Skin of body (tissue), 2 donors: Measurements from ENCODE around the gene ATP8A2. TPM values are rescaled to one million over a fixed set of nuclear protein-coding genes. Genes with fewer than 3 reads are reported as not detected.
A peak's percentile ranks its signal among the peaks of the same experiment; 100 is the strongest.

Source experiments
- DNase-seq: peaks from one replicate; lab custom pipeline; 2025; lab: John Stamatoyannopoulos, UW
- total RNA-seq: library from RNA; depleted of rRNA; stranded (reverse); fragments of >200 nt; gene quantifications from one replicate; pipeline ENCODE4 v1.2.3, GENCODE V29; 2014

ATP8A2 gene
- total RNA-seq, 1 donor from 2014 or later = 1.1 TPM

DNA sequence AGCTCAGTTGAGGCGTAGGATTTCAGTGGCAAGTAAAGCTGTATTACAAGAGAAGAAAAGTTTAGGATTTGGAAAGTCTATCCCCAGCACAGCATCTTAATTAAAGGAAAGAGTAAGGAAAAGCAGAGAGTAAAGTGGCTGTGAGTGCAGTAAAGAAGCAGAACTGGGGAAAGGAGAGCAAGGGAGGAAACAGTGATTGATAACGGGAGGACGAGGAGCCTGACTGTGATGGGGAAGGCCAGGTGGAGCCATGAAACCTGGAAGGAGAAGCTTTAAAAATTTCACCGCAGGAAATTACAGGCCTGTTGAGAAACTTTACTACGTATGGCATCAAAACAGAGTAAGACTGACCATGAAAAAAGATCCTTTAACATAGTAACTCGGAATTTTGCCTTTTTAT is 504.5 kb downstream of the ATP8A2 start:
- DNase-seq = no peak

DNA sequence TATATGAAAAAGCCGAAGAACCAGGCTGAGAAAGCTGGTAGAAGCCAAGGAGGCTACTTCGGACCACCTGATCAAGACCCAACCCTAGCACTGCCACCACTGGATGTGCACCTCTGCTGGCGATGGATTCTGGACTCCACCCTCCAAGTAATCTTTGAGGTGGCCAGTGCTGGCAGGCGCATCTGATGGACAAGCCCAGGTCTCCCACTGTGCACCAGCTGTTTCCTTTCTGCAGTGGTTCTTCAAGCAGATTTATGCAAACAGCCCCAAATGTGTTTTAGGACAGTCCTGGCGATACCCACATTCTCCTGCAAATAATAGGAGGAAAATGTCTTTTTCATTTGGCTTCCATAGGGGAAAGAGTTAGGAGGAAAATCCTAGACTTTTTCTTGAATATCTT is 507.7 kb downstream of the ATP8A2 start:
- no peak for DNase-seq

DNA sequence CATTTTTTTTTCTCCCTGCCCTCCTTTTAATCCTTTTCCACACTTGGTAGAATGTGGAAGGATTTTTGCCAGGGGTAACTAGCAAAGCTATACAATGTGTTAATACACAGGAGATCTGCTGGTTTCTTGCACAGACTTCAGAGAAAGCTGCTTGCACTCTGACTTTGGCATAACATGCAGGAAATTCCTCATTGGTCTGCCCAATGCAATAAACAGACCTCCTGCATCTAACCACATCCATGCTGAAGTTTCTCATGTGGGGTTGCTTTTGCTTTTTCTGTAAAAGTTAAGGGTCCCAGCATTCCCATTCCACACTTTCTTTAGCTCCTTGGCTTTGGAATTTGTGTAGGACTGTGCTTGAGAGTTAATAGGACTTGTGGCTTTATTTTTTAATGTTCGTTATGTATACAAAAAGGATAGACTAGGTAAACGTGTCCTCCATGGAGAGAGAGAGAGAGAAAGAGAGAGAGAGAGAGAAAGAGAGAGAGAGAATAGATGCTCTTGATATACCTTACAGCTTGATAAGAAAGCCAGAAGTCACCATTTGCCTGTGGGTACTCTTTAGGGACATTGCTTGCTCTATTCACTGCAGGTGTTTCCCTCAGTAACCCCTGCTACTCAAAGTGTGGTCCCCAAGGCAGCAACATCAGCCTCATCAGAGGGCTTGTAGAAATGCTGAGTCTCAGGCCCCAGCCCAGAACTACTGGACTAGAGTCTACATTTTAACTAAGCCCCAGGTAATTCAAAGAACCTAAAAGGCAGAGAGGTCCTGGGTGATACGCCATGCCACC is 509.6 kb downstream of the ATP8A2 start:
- peak; percentile 5 for DNase-seq

DNA sequence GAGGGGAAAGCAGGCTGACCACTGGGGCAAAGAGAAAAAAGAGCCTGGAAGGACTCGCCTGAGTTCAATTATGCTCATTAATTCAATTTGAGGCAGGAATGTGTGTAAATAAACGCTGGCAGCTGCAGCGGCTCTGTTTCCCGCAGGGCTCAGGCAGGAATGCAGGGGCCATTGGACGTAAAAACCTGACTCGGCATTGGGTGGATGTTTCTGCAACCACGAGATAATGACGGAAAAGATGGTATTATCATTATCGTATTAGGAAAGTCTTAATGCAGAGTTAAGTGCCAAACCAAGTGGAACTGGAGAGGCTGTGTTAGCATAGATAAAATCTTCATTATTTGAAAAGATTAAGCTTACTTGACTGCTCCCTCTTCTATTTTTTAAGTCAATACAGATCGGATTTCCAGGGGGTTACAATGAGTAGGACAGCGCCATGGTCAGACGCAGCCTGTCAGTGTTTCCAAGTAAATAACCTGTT is 510.2 kb downstream of the ATP8A2 start:
- DNase-seq = no peak

DNA sequence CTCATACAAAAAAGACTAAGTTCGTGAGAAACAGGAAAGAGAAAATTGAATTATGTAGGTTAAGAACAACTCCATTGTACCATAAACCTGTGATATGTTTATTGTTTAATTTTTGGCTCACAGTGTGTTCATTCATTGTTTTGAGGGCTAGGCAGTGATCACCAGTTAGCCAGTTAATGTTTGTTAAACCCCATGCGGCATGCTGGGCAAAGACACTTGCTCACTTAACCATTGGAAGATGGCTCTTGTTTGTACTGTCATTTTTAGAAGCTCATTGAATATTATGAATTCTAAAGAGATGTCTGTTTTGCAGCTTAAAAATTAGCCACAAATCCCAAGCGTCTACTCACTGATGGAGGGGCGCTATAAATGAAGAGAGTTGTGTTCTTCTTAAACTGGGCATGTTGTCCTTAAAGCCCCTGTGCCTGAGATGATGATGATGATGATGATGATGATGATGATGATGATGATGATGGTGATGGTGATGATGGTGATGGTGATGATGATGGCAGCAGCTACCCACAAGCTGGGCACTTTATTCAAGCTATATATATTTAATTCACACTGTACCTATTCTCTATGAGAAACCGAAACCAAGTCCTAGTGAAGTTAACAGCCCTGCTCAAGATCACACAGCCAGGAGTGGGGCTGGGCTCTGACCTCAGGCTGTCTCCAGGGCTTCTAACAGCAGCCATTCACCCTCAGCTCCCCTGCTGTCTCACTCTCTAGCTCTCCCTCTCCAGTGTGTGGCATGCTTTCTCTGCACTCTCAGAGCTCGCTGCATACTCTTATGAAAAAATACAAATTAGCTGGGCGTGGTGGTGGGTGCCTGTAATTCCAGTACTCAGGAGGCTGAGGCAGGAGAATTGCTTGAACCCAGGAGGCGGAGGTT is 510.9 kb downstream of the ATP8A2 start:
- no peak for DNase-seq

DNA sequence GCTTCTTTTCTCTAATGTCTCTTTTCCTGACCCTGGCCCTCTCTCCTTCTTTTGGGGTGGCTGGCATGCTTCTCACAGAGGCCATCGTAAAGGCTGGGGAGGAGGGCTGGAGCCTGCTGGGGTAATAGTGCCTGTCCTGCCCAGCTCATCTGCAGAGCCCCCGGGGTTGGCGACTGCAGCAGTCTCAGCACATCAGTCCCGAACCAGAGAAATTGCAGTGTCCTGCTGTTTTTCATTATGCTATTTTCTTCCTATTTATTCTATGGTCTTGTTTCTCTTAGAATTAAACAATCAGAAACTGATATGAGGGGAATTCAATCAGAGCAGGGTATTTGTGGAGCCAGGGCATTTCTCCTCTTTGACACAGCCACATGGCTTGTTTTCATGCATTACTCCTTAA is 513.6 kb downstream of the ATP8A2 start:
- DNase-seq = no peak

DNA sequence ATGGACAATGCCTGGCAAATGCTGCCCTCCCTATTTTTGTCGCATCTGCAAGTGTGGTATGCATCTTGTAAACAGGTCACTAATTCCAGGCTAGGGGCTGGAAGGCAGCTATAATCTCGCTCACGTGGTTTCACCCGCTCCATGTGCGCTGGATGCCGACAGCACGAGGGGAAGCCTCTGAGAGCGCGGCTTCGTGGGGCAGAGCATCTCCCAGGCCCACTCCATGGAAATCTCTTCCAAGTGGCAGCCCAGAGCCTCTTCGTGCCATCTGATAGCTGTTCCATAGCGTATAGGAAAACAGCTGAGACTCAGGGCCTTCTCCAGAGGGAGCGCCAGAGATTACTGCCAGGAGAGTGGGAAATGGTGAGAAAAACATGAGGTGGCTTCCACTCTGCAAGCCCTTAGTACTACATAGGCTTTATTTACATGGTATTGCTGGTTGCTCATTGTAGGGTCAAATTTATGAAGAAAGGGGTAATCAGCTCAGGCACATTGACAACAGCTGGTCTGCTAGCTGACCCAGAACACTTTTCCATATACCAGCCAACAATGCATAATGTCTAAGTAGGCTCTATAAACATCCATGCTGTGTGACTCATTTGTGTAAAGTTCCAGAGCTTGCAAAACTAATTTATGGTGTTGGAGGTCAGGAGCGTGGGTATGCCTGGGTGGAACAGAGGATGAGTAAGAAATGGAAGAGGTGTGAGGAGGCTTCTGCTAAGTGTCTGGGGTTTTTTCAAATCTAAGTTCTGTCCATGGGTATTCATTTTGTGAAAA is 514.9 kb downstream of the ATP8A2 start:
- DNase-seq = no peak

DNA sequence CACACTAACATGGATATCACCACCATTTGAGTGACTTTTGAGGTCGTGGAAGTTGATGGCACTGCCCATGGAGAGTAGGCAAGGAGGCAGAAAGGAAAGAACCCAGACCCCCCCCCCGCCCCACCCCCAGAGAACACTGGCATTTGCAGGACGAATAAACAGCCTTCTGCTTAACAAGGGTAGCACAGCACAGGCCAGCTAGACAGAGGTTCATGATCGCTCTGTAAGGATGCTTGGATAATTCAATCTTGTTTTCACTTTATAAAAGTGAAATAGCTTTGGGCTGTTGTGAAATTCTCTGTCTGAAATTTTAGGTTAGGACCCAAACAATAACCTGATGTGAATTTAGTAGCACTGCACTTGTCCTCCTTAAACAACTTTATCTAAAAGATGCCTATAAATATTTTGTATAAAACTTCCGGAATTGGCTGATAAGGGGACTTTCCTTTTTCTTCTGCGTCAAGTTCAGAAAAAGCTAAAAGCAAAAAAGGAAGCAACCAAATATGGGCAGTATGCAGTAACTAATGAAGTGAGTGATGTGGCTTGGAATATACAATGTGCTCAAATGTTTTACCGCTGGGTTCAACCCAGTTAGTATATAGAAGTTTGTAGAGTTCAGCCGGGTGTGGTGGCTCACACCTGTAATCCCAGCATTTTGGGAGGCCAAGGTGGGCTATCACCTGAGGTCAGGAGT is 516.3 kb downstream of the ATP8A2 start:
- DNase-seq = no peak

DNA sequence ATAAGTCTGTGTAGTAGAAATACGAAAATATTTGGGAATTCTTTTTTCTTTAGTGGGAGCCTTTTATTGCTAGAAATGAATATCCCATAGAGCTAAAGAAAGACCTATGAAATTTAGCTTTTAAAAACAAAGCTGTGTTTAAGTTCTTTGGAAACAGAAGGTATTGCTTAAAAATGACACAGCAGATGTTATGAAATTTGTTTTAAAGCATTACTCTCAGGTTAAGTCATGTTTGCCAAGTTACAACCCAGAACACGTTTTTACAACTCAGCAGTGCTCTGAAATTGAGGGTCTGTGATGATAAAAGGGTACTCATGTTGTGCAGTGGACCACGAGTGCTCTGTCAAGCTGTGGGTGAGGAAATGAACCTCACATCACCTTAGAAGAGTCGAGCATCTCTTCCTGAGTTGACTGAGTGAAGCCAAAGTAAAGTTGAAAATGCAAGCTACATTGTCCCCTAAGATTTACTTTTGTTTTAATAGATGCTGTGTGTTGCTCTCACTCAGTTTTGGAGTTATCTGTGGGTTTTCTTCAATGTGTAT is 519.0 kb downstream of the ATP8A2 start:
- no peak for DNase-seq

DNA sequence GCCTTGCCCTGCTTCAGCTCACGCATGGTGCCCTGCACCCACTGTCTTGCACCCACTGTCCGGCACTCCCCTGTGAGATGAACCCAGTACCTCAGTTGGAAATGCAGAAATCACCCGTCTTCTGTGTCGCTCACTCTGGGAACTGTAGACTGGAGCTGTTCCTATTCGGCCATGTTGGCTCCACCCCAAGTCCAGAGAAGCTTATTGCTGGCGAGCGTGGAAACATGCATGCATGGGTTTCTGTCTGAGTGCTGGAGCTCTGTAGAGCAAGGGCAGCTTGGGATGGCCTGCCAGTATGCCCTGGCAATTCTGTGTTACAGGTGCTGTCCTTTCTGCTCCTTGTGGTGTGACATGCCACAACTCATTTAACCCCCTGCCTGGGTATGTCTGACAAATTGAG is 527.2 kb downstream of the ATP8A2 start:
- no peak for DNase-seq

DNA sequence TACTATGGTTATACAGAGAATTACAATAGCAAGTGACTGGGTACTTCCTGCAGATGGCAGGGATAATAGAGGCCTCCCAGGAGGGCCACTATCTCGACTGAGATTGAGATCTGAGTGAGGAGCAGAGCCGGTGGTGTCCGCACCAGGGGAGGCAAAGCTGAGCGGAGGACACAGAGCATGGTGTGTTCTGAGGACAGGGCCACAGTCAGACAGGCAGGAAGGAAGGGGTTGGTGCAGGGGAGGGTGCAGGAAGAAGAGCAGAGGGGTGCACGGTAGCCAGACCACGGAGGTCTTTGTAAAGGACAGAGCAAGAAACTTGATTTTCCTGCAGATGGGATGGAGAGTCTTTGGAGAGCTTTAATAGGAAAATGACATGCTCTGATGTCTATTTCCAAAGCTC is 527.7 kb downstream of the ATP8A2 start:
- DNase-seq = no peak

DNA sequence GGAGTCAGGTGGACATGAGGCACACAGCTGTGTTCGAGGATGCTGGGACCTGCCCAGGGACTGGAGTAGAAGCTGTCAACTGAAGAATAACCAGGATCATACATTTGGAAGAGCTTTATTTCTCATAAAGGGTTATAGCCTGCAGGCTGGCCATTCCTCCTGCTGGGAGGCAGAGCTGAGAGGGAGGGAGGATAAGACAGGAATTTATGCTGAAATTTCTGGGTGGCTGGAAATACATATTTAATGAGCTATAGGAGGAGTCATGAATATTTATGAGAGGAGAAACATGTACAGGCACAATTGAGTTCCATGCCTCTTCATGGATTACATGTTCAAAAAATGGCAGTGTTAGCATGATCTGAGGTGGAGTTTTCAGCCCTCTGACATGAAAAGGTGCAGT is 528.2 kb downstream of the ATP8A2 start:
- no peak for DNase-seq

DNA sequence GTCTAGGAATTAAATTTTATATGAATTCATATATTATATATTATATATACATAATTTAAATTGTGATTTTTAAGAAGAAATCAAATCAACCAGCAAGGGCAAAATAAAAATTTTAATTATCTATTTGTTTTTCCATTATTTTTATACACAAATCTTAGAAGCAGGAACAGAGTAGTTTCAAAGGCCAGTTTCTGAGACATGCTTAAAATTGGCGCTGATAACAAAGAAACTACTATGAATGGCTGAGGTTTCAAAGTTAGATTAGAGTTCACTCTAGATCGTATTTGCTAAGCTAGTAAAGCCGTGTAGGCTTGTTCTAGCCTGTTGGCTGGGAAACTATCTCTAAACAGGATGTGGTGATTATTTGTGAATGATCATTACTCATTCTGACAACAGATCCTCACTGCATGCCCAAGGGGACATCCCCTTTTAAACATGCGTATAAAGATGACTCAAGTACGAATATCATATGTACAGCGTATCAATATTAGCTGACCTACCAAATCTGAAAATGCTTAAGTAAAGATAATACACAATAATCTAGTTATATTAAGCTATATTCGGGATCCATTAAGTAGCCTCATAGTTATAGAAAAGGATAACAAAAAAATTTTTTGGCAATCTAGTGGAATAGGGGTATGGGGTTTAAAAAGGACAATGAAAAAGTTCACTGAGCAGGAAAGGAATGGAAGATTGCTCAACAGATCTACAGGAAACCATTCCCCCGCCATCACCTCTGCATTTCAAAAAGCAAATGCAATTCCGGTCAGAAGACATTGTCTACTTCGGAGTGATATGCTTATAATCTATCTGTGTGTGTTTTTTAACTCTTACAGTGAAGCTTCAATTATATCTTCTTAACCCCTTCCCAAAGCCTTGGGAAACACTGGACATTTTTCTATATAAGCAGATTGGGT is 529.9 kb downstream of the ATP8A2 start:
- DNase-seq = peak; percentile 54

DNA sequence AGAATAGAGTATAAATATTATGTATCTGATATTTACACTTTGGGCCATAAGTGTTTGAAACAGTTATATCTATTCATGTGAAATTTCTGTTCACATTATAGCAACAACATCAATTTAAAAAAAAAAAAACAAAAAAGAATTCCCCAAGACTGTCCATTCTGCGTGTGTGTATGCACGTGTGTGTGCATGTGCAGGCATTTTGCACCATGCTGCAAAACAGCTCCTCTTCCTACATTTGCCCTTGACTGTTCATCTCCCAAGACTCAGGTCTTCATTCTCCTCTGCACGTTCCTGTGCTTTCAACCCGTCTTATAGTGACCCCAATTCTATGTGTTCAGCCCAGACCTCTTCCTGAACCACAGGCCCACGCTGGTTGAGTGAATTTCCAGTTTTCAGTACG is 530.7 kb downstream of the ATP8A2 start:
- DNase-seq = no peak

DNA sequence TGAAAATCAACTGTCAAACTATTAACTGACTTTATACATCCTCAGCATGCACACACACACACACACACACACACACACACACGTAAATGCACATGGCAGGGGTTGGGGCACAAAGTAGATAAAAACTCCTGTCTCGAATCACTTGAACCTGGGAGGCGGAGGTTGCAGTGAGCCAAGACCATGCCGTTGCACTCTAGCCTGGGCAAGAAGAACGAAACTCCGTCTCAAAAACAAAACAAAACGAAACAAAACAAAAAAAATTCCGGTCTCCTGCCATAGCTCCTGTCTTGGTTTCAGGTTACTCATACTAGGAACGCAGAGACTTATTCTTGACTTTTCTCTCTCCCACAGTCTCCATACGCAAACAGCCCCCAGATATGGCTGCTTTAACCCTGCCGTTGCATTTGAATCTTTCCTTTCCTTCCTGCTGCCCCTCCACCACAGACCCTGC is 531.1 kb downstream of the ATP8A2 start:
- DNase-seq = no peak

DNA sequence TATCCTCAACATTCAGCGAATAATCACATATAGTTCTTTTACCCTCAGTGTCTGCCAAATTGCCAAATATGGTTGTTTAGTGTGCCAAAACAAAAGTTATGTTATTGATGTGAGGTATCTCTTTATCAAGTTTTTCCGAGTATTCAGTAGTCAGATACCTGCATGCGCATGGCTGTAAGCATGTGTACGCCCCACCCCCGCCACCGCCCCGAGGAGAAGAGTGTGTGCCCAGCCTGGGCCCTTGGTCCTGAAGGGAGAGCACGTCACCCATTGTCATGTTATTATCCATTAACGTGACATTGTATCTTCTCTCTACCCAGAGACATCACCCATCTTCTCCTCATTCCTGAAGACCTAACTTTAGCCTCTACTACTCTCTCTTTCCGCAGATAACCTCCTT is 533.1 kb downstream of the ATP8A2 start:
- no peak for DNase-seq

DNA sequence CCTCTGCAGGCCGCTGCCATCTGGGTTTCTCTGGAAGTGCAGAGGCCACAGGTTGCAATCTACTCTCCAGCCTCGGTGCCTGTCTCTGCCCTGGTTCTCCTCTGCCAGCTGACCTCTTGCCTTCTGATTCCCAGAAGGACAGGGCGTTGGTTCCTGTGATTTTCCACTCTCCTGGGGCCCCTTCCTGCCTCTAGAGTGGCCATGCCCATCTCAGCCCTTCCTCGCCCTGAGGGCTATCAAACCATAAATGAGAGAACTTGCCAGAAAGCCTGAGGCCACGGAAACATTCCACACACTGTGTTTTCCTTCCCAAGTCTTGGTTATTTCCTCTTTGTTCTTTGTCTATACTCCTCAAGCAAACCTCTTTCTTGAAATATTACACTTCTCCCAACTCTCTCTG is 533.8 kb downstream of the ATP8A2 start:
- DNase-seq = no peak

DNA sequence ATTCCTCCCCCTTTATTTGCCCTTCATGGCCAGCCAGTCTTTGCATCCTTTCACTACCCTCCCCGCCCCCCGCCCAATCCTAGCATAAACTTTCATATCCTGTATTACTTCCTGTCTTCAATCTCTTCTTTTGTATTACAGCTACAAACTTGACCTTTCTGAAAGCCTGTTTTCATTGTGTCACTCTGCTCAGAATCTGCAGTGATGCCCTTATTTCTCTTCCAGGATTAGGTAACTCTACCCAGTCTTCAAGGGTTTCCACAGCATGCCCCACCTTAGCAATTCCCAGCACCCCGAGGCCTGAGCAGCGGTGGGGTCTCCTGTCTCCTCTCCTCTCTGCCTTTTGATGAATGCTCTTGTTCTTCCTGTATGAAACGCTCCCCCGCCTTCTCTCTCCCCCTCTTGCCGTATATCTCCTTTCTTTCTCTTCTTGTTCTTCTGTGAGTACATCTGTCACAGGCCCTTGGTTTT is 534.5 kb downstream of the ATP8A2 start:
- DNase-seq = no peak

DNA sequence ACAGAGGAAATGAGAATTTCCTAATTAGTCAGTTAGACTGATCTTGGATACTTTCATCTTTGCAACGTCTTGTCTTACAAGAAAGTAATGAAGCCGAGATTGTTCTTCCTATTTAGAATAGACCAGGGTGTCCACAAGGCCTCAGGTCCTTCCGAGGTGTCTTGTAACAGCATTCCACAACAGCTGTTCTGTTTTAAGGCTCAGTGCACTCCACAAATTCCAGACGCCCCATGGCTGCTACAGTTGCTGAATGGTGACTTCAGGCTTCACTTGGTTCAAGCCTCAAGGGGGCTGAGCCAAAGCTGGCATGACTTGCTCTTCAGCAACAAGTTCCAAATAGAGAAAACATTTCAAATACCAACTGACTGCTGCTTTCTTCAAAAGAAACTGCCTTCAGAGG is 536.6 kb downstream of the ATP8A2 start:
- no peak for DNase-seq

DNA sequence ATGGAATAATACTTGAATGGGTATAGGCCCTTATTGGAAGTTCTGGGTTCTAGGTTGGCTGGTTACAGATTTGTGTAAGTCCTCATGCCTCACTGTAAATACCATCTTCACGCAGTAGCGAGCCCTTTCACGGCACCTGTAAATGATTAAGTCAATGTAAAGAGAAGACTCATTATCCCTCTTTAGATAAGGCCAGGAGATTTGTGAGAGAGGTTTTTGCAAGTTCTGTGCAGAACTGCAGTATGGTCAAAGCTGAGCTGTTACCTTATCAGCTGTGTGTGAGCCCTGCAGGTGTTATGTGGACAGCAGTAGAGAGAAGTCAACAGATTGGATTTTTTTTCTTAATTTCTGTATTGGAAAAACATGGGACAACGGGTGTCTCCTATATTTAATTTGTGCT is 538.5 kb downstream of the ATP8A2 start:
- DNase-seq = no peak
